ENCODE results near the gene KCNH1.

The KCNH1 gene

DNA sequence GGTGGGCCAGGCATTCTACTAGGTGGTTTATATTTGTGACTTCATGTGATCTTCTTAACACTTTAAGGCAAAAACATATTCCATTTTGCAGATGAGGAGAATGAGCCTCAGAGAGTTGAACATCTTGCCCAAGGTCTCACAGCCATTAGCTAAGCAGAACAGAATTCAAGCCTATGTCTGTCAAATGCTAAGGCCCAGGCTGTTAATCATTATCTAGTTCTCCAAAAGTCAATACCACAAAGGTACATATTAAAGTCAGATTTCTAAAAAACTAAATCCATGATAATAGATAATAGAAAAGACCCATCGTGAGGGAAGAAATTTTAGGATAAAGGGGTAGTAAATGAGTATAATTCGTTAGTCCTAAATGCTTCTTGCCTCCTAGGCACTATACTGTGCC lies 234.3 kb downstream of the KCNH1 start:
- TF ChIP-seq, protein P1, sequence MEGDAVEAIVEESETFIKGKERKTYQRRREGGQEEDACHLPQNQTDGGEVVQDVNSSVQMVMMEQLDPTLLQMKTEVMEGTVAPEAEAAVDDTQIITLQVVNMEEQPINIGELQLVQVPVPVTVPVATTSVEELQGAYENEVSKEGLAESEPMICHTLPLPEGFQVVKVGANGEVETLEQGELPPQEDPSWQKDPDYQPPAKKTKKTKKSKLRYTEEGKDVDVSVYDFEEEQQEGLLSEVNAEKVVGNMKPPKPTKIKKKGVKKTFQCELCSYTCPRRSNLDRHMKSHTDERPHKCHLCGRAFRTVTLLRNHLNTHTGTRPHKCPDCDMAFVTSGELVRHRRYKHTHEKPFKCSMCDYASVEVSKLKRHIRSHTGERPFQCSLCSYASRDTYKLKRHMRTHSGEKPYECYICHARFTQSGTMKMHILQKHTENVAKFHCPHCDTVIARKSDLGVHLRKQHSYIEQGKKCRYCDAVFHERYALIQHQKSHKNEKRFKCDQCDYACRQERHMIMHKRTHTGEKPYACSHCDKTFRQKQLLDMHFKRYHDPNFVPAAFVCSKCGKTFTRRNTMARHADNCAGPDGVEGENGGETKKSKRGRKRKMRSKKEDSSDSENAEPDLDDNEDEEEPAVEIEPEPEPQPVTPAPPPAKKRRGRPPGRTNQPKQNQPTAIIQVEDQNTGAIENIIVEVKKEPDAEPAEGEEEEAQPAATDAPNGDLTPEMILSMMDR (conservative IDR thresholded peaks at IDR 0.05) = no peak
- H3K27ac ChIP-seq = peak overlapping the region; percentile 79

DNA sequence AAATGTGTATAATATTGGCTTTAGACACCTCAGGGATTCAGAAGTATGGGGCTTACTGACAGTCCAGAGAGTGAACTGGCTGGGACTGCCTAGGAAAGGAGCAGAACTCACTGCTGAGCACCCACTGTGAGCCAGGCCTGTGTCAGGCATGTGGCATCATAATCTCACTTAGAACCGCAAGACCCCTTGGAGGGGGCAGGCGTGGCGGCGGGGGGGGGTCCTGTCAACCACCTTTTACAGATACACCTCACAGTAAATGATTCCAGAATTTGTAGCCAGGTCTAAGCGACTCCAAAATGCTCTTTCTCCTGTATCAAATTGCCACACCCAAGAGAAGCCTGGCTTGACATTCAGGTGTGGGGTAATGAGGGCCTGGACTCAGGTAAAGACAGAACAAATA lies 235.5 kb downstream of the KCNH1 start:
- TF ChIP-seq, protein P1 (conservative IDR thresholded peaks at IDR 0.05) = no peak
- peak overlapping the region; percentile 79; the same call in 1 of the 2 replicates for H3K27ac ChIP-seq

DNA sequence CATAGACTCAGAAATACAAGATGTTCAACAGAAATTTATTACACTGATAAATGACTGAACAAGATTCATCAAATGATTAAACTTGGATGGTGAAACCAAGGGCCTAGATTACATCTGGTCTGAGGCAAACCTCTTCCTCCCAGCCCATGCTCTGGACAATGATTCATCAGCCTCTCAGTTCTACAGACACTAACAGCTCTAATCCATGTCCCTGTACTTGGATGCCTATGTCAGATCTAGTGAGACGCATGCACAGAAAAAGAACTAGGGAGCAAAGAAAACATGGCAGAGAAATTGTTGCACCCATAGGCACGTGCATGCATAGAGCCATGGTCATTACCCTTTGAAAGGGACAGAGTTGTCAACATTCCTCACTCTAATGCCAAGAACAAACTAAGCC lies 250.1 kb downstream of the KCNH1 start:
- no peak overlapping the region for H3K27ac ChIP-seq
- TF ChIP-seq, protein P1 (conservative IDR thresholded peaks at IDR 0.05) = no peak

DNA sequence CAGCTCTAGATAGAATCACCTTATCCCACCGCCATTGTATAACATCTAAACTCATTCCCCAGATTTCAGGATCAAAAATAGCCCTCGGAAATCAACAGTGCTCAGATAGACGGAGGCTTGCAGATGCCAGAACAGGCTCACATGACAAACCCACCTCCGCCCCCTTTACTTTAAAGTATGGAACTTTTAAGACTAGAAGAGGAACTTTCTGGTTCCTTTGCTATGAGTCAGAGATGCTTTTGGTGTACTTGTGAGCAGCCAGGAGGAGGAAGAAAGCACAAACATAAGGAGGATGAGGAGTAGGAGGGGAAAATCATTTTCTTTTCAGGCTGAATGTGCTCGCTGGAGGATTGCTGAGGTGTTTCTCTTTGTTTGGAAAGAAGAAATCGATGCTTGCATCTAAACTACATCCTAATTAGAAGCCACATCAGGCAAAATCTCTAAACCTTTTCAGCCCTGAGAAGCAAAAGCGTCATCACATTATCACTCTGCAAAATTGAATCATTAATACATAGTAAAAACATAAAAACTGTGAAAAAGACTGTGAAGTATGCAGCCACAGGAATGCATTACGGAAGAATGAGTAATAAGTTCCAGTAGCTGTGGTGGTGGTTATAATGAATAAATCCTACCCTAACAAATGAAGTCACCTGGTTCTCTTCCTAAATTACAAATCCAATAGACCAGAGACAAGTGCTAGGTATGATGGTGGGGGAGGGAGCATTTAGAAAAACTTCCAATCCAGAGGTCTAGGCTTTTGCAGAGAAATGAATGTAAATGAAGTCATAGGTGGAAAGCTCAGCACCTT lies 251.3 kb downstream of the KCNH1 start:
- TF ChIP-seq, protein P1 (conservative IDR thresholded peaks at IDR 0.05) = no peak
- no peak overlapping the region for H3K27ac ChIP-seq

DNA sequence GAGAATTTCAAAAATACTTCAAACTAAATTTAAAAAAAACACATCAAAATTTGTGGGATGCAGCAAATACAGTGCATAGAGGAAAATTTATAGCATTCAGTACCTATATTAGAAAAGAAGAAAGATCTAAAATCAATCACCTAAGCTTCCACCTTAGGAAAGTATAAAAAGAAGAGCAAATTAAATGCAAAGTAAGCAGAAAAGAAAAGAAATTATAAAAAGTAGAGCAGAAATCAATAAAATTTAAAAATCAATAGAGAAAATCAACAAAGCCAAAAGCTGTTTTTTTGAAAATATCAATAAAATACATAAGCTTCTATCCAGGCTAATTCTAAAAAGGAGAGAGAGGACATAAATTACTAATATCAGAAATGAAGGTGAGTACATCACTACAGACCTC lies 255.4 kb downstream of the KCNH1 start:
- H3K27ac ChIP-seq = no peak overlapping the region
- TF ChIP-seq, protein P1 (conservative IDR thresholded peaks at IDR 0.05) = no peak

DNA sequence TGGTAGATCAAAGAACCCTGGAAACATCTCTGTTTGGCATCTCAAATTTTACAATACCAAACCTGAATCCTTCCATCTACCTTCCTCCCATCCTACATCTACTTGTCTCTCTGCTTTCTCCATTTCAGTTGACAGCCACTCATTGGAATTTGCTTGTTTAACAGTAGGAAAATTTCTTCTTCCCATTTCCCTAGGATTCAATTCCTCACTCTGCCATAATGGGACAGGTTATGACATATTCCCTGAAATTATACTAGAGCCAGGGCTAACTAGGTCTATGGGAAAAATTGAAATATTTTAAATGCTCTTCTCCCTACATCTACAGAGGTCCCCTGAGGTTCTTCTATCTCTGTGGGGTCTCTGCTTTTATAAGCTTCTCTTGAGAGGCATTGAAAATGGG lies 257.7 kb downstream of the KCNH1 start:
- no peak overlapping the region for H3K27ac ChIP-seq
- TF ChIP-seq, protein P1 (conservative IDR thresholded peaks at IDR 0.05) = no peak

DNA sequence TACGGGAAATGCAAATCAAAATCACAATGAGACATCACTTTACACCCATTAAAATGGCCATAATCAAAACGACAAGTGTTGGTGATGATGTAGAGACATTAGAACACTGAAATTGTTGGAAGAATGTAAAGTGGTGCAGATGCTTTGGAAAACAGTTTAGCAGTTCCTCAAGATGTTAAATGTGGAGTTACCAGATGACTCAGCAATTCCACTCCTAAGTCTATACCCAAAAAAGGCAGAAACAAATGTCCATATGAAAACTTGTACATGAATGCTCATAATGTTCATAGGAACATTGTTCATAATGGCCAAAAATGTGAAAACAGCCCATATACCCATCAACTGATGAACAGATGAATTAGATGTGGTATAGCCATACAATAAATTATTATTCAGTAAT lies 267.4 kb downstream of the KCNH1 start:
- TF ChIP-seq, protein P1 (conservative IDR thresholded peaks at IDR 0.05) = no peak
- H3K27ac ChIP-seq = no peak overlapping the region

Measured in VCaP (cell line).